Measurements from ENCODE around the gene CD109.
"Not testable (repeated sequence)": the region's sequence is repeated elsewhere in the genome, so short reads cannot be mapped to it uniquely, and the experiment has no call there.

DNA sequence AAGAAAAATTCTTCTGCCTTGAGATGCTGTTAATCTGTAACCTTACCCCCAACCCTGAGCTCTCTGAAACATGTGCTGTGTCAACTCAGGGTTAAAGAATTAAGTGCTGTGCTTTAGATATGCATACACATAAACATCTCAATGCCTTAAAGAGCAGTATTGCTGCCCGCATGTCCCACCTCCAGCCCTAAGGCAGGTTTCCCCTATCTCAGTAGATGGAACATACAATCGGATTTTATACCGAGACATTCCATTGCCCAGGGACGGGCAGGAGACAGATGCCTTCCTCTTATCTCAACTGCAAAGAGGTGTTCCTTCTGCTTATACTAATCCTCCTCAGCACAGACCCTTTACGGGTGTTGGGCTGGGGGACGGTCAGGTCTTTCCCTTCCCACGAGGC lies 109.2 kb downstream of the CD109 start:
- TF ChIP-seq, protein P1, sequence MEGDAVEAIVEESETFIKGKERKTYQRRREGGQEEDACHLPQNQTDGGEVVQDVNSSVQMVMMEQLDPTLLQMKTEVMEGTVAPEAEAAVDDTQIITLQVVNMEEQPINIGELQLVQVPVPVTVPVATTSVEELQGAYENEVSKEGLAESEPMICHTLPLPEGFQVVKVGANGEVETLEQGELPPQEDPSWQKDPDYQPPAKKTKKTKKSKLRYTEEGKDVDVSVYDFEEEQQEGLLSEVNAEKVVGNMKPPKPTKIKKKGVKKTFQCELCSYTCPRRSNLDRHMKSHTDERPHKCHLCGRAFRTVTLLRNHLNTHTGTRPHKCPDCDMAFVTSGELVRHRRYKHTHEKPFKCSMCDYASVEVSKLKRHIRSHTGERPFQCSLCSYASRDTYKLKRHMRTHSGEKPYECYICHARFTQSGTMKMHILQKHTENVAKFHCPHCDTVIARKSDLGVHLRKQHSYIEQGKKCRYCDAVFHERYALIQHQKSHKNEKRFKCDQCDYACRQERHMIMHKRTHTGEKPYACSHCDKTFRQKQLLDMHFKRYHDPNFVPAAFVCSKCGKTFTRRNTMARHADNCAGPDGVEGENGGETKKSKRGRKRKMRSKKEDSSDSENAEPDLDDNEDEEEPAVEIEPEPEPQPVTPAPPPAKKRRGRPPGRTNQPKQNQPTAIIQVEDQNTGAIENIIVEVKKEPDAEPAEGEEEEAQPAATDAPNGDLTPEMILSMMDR (IDR thresholded peaks at IDR 0.05), result not testable (repeated sequence)
- not testable (repeated sequence) for TF ChIP-seq POLR2A (IDR thresholded peaks at IDR 0.05)
